ENCODE results near the gene PDE3B.
"Not testable (repeated sequence)": the region's sequence is repeated elsewhere in the genome, so short reads cannot be mapped to it uniquely, and the experiment has no call there.

PDE3B gene

DNA sequence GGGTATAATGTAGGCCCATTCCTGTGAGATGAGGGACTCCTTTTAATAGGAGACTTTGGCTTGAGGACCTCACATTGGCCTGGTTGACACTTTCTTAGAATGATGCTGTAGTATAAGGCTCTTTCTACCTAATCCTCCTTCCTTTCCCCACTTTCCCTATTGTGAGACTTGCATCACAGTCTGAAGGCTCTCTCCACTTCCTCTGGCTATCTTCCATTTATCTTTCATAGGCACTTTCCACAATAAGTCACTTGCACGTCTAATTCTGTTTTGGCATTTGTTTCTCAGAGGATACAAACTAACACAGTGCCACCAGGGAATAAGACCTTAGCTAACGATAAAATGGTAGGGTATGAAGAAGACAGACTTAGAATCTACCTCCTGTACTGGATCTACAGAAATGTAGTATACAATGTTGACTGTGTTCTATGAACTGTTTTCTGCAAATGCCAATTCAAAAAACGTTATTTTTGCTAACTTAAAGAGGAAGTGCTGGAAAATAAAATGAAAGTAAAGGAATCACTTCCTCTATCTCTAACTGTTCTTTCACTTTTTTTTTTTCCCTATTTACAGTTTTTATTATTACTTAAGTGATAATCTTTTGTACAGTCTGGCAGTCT, 17.9 kb upstream of the PDE3B start:
- H3K4me3 ChIP-seq (ENCODE audit: low read length) = peak overlapping the region; percentile 13
- TF ChIP-seq EZH2phosphoT487 (IDR thresholded peaks at IDR 0.05; ENCODE audit: low read depth) (no peak), CTCF (IDR thresholded peaks at IDR 0.05; ENCODE audit: low read depth, low read length) (no peak)
- no peaks in the 10 kb centered on the region for H4K20me1 ChIP-seq (ENCODE audit: insufficient read depth, low read length)
- no peak overlapping the region for H3K9ac ChIP-seq (ENCODE audit: low read length)
- H3K27me3 ChIP-seq (ENCODE audit: low read depth, low read length) = no peaks in the 10 kb centered on the region
- no peak overlapping the region for H2AFZ ChIP-seq (ENCODE audit: low read depth, low read length)
- H3K9me3 ChIP-seq (ENCODE audit: insufficient read depth, low read length) = no peaks in the 10 kb centered on the region
- H3K36me3 ChIP-seq (replicated peaks; ENCODE audit: low read depth, low read length) = no peaks in the 10 kb centered on the region
- no peaks in the 10 kb centered on the region for H3K79me2 ChIP-seq (ENCODE audit: low read length)
- peak overlapping the region; percentile 42 for H3K4me2 ChIP-seq (ENCODE audit: low read length)
- H3K4me1 ChIP-seq (ENCODE audit: low read length) = peaks cover 16% of the 10 kb centered on the region
- H3K27ac ChIP-seq (ENCODE audit: low read length) = peak overlapping the region; percentile 32

GRCh38 chr11:14626650-14627049, 17.0 kb upstream of the PDE3B start:
- Histone ChIP-seq H3K27ac (ENCODE audit: low read length) (no peak overlapping the region), H2AFZ (ENCODE audit: low read depth, low read length) (no peak overlapping the region)

DNA sequence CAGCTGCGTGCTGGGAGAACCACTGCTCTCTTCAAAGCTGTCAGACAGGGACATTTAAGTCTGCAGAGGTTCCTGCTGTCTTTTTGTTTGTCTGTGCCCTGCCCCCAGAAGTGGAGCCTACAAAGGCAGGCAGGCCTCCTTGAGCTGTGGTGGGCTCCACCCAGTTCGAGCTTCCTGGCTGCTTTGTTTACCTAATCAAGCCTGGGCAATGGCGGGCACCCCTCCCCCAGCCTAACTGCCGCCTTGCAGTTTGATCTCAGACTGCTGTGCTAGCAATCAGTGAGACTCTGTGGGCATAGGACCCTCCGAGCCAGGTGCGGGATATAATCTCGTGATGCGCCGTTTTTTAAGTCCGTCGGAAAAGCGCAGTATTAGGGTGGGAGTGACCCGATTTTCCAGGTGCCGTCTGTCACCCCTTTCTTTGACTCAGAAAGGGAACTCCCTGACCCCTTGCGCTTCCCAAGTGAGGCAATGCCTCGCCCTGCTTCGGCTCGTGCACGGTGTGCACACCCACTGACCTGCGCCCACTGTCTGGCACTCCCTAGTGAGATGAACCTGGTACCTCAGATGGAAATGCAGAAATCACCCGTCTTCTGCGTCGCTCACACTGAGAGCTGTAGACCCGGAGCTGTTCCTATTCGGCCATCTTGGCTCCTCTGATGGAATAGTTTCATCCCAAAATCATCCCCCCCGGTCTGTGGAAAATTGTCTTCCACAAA, 9.9 kb upstream of the PDE3B start:
- not testable (repeated sequence) for H2AFZ ChIP-seq (ENCODE audit: low read depth, low read length); H3K4me3 ChIP-seq (ENCODE audit: low read length); H3K36me3 ChIP-seq (replicated peaks; ENCODE audit: low read depth, low read length); H3K9ac ChIP-seq (ENCODE audit: low read length); H3K27me3 ChIP-seq (ENCODE audit: low read depth, low read length); H3K4me1 ChIP-seq (ENCODE audit: low read length); H4K20me1 ChIP-seq (ENCODE audit: insufficient read depth, low read length); H3K79me2 ChIP-seq (ENCODE audit: low read length); H3K27ac ChIP-seq (ENCODE audit: low read length); H3K9me3 ChIP-seq (ENCODE audit: insufficient read depth, low read length); H3K4me2 ChIP-seq (ENCODE audit: low read length)

More at GRCh38 chr11:14626650-14627049, 17.0 kb upstream of the PDE3B start:
- no peaks in the 10 kb centered on the region for H3K9me3 ChIP-seq (ENCODE audit: insufficient read depth, low read length)
- peaks cover 16% of the 10 kb centered on the region for H3K4me1 ChIP-seq (ENCODE audit: low read length)
- no peaks in the 10 kb centered on the region for H3K79me2 ChIP-seq (ENCODE audit: low read length)
- H3K9ac ChIP-seq (ENCODE audit: low read length) = no peak overlapping the region
- TF ChIP-seq CTCF (IDR thresholded peaks at IDR 0.05; ENCODE audit: low read depth, low read length) (no peak), EZH2phosphoT487 (IDR thresholded peaks at IDR 0.05; ENCODE audit: low read depth) (no peak)
- no peaks in the 10 kb centered on the region for H4K20me1 ChIP-seq (ENCODE audit: insufficient read depth, low read length)
- H3K4me2 ChIP-seq (ENCODE audit: low read length) = peak overlapping the region; percentile 42; the same call in 1 of the 2 replicates
- no peaks in the 10 kb centered on the region for H3K36me3 ChIP-seq (replicated peaks; ENCODE audit: low read depth, low read length)
- no peaks in the 10 kb centered on the region for H3K27me3 ChIP-seq (ENCODE audit: low read depth, low read length)
- no peak overlapping the region for H3K4me3 ChIP-seq (ENCODE audit: low read length)

DNA sequence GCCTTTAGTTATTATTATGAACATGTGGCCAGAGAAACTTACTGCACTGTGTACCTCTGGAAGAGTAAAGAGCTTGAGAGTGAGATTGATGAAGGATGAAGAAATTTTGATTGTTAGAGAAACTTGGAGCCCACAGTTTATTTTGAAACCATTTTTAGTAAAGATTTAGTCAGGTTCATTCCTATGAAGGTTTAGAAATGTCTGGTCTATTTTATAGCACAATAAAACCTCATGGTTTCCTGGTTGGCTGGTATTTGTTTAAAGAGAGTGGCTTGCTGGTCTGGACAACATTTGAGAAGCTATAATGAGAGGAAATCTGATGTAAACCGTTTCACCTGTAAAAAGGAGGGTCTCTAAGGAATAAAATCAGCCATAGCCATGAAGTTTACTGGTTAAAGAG, 8.8 kb upstream of the PDE3B start:
- Histone ChIP-seq H3K36me3 (replicated peaks; ENCODE audit: low read depth, low read length) (no peaks in the 10 kb centered on the region), H2AFZ (ENCODE audit: low read depth, low read length) (no peak overlapping the region), H3K4me2 (ENCODE audit: low read length) (no peak overlapping the region), H3K9me3 (ENCODE audit: insufficient read depth, low read length) (no peaks in the 10 kb centered on the region), H3K4me3 (ENCODE audit: low read length) (no peak overlapping the region), H3K4me1 (ENCODE audit: low read length) (peaks cover 9% of the 10 kb centered on the region), H4K20me1 (ENCODE audit: insufficient read depth, low read length) (no peaks in the 10 kb centered on the region), H3K27ac (ENCODE audit: low read length) (no peak overlapping the region), H3K9ac (ENCODE audit: low read length) (no peak overlapping the region), H3K27me3 (ENCODE audit: low read depth, low read length) (no peaks in the 10 kb centered on the region), H3K79me2 (ENCODE audit: low read length) (no peaks in the 10 kb centered on the region)
- TF ChIP-seq EZH2phosphoT487 (IDR thresholded peaks at IDR 0.05; ENCODE audit: low read depth) = no peak
- TF ChIP-seq CTCF (IDR thresholded peaks at IDR 0.05; ENCODE audit: low read depth, low read length) = no peak
